Kidney capillary endothelial cell (primary cell): ENCODE data around the gene SCN8A.
"Not testable (repeated sequence)": the region's sequence is repeated elsewhere in the genome, so short reads cannot be mapped to it uniquely, and the experiment has no call there.

Experiments used
- DNase-seq: peaks from one replicate; pipeline ENCODE4 v3.0.0-alpha.2; 2018; ENCODE audit warnings: low spot score

The SCN8A gene

DNA sequence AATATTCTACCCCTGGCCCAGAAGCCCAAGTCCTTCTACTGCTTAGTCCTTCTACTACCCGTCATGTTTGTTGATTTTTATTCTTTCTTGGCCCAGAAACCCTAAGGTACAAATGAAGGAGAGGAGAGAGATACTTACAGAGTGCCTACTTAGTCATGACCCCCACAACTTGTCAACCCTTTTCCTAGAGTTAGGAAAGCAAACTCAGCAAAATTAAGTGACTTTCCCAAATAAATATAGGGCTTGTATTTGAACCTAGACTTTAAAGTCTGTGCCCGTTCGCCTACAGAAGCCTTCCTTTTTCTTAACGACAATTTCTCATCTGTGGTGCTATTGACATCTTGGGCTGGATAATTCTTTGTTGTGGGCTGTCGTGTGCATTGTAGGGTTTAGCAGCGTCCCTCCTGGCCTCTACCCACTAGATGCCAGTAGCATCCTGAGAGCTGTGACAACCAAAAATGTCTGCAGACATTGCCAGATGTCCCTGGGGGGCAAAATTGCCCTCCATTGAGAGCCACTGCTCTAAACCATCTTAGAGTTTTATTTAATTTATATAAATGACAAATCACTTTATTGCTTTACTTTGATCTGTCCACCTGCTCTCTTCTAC, 175.1 kb downstream of the SCN8A start:
- no peak for DNase-seq

DNA sequence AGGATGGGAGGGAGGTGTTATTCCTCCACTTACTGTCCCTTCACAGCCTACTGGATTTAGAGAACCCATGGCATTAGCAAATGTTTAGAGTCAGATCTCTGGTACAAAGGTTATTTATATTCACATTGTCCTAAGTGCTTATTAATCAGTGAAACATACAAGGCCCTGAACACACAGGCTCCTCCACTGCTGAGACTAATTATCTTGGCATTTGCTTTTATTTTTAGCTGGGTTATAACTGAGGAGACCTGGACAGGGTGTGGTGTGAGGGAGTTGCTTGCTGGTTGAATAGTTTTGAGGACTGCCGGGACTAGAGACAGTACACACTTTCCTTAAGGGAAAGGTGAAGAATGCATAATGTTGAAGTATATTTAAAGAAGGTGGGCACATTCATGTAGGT, 180.0 kb downstream of the SCN8A start:
- DNase-seq = no peak

DNA sequence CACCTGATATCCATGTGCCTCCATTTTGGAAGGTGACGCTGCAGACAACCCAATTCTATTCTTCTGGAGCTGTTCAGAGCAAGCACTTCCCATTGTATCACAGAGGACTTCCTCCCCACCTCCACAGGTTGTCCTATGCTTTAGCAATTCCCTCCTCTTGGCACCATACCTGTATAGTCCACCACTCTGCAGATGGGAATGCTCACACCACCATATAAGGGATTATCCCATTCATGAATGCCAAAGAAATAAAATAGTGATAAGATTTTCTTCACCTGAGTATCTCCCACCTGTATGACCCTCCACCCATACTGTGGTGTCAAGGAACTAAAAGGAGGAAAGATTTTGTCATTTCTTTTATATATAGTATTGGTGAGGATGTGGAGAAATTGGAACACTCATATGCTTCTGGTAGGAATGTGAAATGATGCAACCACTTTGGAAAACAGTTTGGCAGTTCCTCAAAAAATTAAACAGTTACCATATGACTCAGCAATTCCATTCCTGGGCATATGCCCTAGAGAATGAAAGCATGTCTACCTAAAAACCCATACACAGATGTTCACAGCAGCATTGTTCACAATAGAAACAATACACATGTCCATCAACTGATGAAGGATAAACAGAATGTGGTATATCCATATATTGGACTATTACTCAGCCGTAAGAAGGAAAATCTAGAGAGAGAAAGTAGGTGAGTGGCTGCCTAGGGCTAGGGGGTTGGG, 182.3 kb downstream of the SCN8A start:
- peak; percentile 1 for DNase-seq

DNA sequence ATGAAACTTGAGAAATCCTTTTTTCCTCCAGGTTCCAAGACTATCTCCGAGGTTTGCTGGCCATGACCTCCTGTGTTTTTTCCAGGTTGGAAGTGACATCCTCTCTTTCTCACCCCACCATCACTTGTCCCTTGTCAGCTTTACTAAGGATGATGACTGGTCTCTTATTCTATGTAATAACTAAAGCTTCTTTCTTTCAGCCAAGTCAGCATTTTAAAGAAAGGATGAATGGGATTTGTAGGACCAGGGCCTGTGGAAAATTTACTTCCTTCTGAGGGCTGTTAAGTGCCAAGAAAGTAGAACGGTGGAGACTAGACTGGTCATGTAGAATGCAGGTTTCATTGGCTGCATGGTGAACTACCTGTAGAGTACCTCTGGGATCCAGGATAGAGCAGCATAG, 183.9 kb downstream of the SCN8A start:
- DNase-seq = no peak

DNA sequence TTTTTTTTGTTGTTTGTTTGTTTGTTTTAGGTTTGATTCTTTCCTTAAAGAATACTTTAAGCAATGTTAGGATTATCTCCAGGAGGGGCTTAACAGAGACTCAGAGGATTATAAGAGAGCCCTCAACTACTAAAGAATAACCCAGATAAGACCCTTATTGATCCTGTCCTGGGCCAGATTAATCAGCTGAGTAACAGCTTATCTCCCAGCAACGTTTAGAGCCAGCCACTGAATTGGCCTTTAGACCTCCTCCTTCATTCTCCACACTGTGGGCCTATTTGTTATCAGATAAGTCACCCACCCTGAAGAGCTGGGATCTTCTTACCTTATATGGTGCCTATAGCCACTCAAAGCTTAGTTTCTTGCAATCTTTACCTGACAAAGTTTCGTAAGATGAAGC, 186.4 kb downstream of the SCN8A start:
- no peak for DNase-seq

DNA sequence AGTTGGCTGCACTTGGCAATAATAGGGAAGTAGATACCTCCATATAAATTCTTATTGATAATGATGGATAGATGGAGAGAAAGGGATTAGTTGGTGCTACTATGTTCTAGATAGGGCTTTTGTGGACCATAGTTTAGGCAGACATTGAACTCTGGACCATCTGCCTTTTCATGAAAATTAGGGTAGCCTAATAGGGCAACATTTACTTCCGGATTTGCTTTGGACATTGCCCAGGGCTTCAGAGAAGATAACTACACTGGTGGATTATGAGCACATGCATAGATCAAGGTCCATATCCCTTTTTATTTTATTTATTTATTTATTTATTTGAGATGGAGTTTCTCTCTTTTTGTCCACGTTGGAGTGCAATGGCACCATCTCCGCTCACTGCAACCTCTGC, 186.9 kb downstream of the SCN8A start:
- DNase-seq = no peak

DNA sequence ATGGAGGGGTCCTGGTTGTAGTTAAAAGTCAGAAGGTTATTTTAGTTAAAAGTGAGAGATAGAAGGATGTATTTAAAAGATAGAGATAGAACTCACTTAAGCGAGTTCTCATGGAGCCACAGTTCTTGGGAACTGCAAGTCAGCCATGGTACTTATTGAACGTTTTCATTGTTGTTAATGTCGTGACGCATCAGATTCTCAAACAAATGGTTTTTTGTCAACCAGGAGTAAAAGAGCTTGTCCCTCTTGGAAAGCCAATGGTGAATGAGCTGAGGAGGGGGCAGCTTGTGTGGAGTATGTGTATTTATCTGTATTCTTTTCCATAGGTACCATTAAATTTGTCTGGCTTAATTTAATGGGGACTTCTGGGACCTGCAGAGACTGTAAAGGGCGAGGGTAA, 188.8 kb downstream of the SCN8A start:
- DNase-seq = no peak

DNA sequence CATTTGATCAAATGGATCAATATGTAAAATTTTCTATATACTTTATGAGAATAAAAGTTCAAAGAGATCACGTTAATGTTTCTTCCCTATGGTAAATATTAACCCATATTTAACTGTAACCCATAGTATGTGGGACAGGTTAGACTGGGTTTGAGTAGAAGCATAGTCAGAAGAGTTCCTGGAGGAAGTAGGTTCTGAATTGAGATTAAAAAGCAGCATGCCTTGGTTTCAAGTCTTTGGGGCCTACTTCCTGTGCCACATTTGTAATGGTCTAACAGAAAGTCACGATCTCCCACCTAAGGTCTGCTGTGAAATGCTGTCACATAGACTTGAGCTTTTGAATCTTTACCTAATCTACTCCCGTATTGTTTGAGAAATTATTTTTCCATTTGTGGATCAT, 193.7 kb downstream of the SCN8A start:
- no peak for DNase-seq

DNA sequence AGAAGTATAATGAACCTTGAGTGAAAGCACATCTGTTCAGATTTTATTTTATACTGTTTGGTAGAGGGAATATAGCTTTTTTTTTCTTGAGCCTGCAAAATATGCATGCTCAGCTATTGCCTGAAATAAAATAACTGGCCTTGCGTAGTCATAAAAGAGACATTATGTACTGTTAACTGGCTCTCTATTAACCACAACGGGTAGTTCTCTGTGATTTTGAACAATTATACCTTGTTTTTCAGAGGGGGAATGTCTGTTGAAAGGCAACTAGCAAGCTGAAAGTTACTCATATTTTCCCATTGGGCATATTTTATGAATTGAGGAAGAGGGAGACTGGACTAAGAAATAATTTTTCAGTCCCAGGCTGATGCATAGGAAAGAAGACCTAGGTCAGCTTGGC, 194.9 kb downstream of the SCN8A start:
- no peak for DNase-seq

DNA sequence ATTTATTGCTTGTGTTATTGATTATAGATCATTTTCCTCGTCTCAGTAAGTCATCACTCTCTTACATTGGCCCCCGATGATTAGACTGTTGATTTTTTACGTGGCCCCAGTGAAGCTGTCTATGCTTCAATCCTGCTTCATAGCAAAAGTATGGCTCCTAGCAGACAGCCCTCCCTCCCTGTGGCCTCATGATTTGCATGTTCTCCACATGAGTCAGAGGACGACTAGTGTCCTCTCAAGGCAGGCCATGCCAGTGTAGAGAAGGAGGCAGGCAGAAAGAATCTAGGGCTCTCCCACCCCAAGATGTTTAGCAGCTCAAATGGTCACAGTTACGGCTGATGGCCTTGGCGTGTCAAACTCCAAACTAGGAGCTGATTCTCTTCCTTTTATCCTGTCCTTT, 197.8 kb downstream of the SCN8A start:
- no peak for DNase-seq

DNA sequence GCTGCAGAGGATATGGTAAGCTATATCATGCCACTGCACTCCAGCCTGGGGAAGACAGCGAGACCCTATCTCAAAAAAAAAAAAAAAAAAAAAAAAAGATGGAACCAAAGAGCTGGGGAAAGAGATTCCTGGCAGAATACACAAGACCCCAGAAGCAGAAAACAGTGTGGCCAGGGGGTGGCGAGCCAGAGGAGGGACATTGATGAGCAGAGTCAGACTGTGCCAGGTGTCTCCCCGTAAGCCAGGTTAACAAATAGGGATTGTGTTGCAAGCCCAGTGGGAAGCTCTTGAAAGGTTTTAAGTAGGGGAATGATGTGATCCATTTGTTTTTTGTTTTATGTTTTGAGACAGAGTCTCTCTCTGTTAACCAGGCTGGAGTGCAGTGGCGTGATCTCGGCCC, 201.4 kb downstream of the SCN8A start:
- DNase-seq = no peak

DNA sequence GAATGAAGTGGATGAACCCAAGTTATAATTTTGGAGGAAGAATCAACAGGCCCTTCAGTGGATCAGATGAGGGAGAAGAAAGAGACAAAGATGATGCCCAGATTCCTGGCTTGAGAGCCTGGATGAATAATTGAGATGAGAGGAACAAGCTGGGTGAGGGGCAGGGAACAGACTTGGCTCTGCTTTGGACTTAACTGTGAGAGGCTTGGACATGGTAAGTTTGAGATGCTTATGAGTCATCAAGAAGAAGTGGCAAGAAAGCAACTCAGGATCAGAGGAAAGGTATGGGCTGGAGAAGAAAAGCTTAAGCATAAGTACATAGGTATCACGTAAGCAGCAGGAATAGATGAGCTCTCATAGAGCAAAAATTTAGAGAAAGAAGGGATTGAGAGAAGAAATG, 202.2 kb downstream of the SCN8A start:
- DNase-seq = no peak

DNA sequence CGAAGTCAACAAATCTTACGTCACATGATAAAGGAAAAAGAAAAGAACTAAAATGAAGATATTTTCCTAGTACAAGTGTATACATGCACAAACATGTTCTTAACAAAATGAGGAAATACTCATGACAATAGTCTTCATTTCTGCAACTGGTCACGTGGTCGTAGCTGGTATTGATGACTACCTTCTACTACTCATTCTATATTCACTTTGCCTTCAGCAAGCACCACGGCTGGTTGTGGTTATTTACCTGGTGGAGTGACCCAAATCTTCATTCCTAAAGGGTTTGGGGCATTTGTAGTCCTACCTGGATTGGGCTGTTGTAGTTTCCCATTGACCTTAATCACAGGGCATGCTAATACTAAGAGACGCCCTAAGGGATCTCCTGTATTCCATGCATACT, 206.3 kb downstream of the SCN8A start:
- DNase-seq = no peak

DNA sequence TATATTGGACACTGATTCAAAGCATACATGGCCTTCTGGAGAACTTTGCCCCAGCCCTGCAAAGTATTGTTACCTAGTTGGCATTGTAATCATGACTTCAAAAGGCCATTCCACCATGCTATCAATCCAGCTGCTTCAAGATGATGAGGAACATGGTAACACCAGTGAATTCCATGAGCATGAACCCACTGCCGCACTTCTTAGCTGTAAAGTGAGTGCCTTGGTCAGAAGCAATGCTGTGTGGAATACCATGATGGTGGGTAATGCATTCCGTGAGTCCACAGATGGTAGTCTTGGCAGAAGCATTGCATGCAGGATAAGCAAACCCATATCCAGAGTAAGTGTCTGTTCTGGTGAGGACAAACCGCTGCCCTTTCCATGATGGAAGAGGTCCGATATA, 207.0 kb downstream of the SCN8A start:
- DNase-seq = not testable (repeated sequence)

DNA sequence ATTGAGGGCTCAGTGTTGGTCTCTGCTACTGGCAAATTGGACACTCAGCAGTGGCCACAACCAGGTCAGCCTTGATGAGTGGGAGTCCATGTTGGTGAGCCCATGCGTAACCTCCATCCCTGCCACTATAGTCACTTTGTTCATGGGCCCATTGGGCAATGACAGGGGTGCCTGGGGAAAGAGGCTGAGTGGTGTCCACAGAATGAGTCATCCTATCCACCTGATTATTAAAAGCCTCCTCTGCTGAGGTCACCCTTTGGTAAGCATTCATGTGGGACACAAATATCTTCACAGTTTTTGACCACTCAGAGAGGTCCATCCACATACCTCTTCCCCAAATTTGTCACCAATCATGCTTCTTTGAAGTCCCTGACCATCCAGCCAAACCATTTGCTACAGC, 207.5 kb downstream of the SCN8A start:
- no peak for DNase-seq

DNA sequence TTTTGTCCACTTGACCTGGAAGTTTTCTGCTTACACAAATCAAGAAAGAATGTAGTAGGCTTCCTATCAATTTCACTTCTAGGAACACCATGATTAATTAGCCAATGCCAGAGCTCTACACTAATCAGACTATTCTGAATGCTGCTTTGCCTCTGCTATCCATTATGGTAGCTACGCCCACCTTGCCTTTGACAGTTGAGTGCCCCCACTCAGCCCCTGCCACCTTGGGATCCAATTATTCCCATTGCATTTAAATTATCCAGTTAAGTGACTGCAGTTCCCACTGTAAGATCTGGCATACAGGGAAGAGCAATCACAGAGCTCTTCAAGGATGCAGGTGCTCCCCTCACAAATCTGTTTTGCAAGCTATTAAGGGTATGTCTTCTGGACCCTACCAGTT, 210.0 kb downstream of the SCN8A start:
- no peak for DNase-seq

DNA sequence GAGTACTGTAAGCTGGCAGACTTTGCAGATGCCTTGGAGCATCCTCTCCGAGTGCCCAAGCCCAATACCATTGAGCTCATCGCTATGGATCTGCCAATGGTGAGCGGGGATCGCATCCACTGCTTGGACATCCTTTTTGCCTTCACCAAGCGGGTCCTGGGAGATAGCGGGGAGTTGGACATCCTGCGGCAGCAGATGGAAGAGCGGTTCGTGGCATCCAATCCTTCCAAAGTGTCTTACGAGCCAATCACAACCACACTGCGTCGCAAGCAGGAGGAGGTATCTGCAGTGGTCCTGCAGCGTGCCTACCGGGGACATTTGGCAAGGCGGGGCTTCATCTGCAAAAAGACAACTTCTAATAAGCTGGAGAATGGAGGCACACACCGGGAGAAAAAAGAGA, 215.9 kb downstream of the SCN8A start:
- DNase-seq = no peak

DNA sequence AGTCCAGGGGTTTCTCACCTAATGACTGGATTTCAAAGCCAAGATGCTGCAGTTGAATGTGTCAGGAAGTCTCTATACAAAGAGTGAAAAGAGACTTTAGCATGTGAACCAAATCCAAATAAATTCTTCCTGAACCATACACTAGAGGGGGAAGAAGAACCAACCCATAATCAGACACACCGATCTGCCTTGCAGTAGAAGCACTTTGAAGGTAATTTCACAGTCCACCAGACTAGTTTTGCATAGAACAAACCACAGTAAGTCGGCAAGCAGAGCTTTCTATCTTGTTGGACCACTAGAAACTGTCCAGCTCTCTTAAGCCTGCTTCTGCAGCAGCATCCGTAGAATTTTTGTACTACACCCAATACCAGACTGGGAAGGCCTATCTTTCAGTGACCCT, 218.2 kb downstream of the SCN8A start:
- no peak for DNase-seq

DNA sequence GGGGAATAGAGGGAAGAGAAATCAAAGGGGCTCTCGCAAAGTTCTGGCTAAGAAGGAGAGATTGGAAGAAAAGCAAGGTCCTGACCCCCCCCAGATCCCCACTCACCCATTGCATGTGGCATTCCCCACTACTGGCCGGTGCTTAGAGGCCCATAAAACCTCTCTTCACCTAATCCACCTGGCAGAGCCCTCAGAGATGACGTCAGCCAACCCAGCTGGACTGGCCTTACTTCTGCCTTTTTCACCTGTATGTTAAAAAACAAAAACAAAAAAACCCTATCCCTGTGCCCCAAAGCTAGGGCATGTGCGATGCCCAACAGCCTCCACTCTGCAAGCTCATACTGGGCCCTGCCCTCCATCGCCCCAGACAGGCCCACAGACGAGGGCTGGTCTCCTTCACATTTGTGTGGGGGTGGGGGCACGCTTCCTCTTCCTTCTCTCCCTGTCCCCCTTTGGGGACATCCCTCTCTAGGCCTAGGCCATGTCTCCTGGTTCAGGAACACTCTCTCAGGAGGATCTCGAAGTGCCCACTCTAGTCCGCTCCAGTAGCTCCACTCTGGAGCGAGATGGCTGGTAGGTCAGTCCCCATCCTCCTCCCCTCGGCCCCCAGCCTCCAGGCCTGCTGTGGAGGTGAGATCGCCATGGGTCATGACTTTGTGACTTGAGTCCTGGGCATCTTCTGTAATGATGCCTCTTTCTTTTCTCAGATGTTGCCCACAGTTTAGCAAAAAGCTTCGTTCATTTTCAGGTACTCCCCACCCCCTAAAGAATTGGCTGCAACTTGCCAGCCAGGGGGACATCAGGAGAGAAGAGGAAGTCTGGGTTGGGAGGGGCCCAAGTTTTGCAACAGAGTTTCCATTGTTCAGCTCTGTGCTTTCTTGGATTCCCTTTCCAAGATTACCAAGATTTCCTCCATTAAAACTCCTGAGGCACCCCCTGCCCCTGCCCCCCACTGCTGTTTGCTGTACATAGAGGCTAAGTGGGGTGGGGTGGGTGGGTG, 220.5 kb downstream of the SCN8A start:
- DNase-seq = no peak

DNA sequence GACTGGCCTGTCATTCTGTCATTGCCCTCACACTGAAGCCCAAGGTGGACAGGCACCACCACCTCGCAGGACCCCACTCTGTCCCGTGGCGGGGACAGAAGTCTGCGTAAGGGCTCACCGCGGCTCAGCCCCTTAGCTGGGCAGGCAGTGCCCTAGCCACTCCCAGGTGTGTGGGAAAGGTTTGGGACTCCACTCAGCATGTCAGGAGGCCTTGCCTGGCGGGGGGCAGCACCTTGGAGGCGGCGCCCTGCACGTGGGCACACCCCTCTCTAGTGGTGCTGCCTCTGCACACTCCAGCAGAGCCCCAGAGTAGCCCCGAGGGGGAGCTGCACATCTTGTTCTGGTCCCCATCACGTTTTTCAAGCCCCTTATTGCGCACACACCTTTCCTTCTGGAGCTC, 221.8 kb downstream of the SCN8A start:
- DNase-seq = no peak

DNA sequence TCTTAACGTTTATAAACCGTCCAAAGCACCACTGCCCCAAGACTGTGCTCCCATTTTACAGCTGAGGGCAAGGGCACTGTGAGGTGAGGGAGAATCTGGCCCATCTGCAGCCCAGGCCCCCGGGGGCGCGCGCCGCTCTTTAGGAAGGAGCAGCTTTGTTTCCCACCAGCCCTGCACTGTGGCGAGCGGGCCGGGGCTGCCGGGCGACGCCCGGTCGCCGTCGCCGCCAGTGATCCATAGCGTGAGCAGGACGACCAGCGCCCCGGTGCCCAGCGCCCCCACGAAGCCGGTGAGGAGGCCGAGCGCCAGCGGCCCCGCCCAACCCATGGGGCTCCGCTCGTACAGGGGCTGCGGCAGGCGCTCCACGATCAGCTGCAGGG, 222.9 kb downstream of the SCN8A start:
- no peak for DNase-seq

DNA sequence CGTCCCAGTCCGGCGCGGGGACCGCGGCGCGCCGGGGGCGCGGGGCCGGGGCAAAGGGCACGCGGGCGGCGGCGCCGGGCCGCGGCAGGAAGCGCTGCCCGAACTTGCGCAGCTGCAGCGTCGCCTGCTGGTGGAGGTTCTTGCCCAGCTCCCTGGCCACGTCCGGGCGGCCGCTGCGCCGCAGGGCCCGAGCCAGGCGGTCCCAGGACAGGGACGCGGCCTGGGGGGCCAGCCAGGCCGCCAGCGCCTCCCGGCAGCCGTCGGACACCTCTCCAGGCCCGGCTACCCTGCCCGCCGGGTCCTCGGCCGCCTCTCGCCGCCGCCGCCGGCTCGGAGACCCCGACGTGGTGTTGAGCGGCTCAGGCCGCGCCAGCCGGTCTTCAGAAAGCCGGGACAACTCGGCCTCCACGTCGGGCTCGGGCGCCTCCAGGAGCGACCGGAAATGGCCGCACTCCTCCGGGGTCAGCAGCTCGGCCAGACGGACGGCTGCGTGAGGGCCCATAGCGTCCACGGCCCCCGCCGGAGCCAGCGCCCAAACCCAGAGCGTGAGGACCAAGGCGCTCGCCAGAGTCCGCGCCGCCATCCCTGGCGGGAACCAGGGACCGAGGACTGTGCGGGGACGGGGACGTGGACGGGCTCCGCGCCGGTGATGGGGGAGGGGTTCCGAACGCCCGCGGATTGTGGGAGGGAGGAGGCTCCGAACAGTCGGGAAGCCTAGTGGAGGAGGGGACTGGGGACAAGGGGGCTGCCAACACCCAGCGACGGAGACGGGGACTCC, 223.5 kb downstream of the SCN8A start:
- DNase-seq = peak; percentile 71
